Right renal pelvis (tissue), 4 donors: Measurements from ENCODE around the gene ITGB4. TPM values are rescaled to one million over a fixed set of nuclear protein-coding genes. Genes with fewer than 3 reads are reported as not detected.
"Not testable (repeated sequence)": the region's sequence is repeated elsewhere in the genome, so short reads cannot be mapped to it uniquely, and the experiment has no call there.

Experiments used
- DNase-seq, 4 donors: peaks; one replicate each; pipeline ENCODE4 v3.0.0-alpha.2; 2013; ENCODE audit warnings: low read depth in 4 of 4, low spot score in 3 of 4, missing footprints in 1 of 4
- polyA plus RNA-seq, 4 donors: library from polyadenylated mRNA; unstranded; fragments of 120-200 nt; gene quantifications; one replicate each; pipeline ENCODE4 v1.2.1, GENCODE V29; 2013; ENCODE audit not compliant: insufficient read length in 4 of 4

The ITGB4 gene
- polyA plus RNA-seq, 4 donors, result 8.9 to 15.0 (median 12.2) TPM

- DNase-seq, result no peak
These were observed 43.6 kb downstream of the ITGB4 start, which contains the start of gene GALK1 for GRCh38 chr17:75764711-75765421. Gene GALK1 (minus strand): TSS chr17:75765192. CDS start chr17:75765136, 56 bp downstream.

- no peak for DNase-seq
These were observed 44.7 kb downstream of the ITGB4 start for GRCh38 chr17:75765981-75766380.

GRCh38 chr17:75767881-75768280, 46.6 kb downstream of the ITGB4 start:
- DNase-seq, result no peak

- no peak for DNase-seq
These were observed 48.3 kb downstream of the ITGB4 start for GRCh38 chr17:75769536-75769935.

GRCh38 chr17:75771334-75772281, 50.3 kb downstream of the ITGB4 start:
- DNase-seq, result no peak

GRCh38 chr17:75773121-75773807, 52.0 kb downstream of the ITGB4 start:
- DNase-seq, result no peak

GRCh38 chr17:75773808-75774470, 52.7 kb downstream of the ITGB4 start:
- DNase-seq, result no peak

- DNase-seq, result no peak
These were observed 53.3 kb downstream of the ITGB4 start for GRCh38 chr17:75774471-75774990.

- DNase-seq, result no peak
These were observed 53.9 kb downstream of the ITGB4 start for GRCh38 chr17:75774991-75775668.

GRCh38 chr17:75776386-75777295, 55.4 kb downstream of the ITGB4 start:
- no peak for DNase-seq

- DNase-seq, result no peak
These were observed 56.1 kb downstream of the ITGB4 start for GRCh38 chr17:75777296-75777922.

- DNase-seq, result not testable (repeated sequence)
These were observed 57.0 kb downstream of the ITGB4 start for GRCh38 chr17:75778066-75778860.

GRCh38 chr17:75778861-75779249, 57.6 kb downstream of the ITGB4 start:
- DNase-seq, result no peak

GRCh38 chr17:75779250-75779986, 58.2 kb downstream of the ITGB4 start:
- DNase-seq, result peak; percentile 97 to 100 (median 99)

- no peak for DNase-seq
These were observed 59.0 kb downstream of the ITGB4 start for GRCh38 chr17:75779987-75780889.
